ENCODE measurements around the gene AGBL4.
"Not testable (repeated sequence)": the region's sequence is repeated elsewhere in the genome, so short reads cannot be mapped to it uniquely, and the experiment has no call there.

AGBL4 gene

DNA sequence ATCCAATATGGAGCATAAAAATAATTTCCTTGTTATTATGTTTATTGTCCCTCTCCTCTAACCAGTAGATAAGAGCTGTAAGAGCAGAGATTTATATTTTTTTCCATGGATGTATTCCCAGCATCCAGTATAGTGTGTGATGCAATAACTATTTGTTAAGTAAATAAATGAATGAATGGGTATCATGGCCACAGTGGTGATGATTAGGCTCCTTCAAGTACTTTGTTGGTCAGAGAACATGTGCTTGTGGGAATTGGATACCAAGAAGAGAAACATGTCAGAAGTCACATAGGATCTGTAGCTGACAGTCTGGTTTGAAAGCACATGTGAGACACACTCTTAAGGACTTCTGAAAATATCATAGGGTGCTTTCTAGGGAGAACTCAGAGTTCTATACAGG, 588.5 kb downstream of the AGBL4 start:
- no peak for DNase-seq (ENCODE audit: low read depth, low spot score)

DNA sequence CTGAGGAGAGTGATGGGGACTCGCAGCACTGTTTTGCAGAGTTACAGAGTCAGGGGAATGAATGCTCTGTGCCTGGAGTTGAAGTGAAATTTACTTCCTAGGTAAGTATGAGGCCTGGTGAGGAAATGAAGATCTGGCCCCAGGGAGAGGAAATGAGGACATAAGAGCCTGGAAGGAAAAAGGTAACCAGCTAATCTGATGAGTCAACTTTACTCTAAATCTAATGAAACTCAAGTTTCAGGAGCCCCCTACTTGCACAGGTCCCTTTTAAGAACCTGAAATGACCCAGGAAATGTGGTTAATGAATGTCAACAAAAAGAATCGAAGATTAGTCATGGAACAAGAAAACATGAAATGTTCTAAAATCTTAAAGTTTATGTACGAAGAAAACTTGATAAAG, 599.0 kb downstream of the AGBL4 start:
- no peak for DNase-seq (ENCODE audit: low read depth, low spot score)

DNA sequence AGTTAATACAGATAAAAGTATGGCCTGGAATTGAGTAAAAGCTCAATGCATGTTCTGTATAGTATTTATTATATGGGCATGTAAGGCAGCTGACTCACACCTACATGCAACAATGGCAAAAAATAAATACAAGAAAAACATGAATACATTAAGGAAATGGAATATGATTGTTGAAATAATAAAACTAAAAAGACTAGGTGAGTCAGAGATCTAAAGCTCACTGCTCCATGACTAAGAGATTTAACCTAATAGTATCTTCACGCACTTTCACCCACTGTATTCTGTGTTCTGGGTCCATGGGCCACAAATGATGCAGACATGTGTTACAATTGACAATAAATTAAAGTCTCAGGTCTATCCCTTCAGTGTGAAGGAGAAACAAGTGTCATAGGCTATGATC, 607.0 kb downstream of the AGBL4 start:
- DNase-seq (ENCODE audit: low read depth, low spot score), result no peak

DNA sequence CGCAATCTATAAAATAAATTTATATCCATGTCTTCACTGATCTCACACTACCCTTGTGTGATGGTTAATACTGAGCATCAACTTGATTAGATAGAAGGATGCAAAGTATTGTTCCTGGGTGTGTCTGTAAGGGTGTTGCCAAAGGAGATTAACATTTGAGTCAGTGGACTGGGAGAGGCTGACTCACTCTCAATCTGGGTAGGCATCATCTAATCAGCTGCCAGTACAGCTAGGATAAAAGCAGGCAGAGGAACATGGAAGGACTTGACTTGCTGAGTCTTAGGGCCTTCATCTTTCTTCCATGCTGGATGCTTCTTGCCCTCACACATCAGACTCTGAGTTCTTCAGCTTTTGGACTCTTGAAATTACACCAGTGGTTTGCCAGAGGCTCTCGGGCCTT, 615.4 kb downstream of the AGBL4 start:
- DNase-seq (ENCODE audit: low read depth, low spot score), result no peak

DNA sequence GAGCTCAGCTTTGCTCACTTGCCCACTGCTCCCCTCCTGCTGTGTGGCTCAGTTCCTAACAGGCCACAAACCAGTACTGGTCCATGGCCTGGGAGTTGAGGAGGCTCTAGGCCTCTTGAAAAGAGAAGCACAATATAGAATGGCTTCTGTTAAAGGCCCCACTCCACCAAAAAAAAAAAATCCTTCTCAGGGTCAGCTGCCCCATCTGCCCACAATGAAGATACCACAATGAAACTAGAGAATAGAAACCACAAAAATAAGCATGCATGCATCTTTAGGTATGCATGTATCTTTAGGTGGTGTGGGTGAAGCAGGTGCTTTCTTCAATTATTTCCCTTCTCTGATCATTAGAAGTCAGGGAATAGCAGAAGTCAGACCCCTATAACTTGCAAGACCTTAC, 626.7 kb downstream of the AGBL4 start:
- DNase-seq (ENCODE audit: low read depth, low spot score), result no peak

DNA sequence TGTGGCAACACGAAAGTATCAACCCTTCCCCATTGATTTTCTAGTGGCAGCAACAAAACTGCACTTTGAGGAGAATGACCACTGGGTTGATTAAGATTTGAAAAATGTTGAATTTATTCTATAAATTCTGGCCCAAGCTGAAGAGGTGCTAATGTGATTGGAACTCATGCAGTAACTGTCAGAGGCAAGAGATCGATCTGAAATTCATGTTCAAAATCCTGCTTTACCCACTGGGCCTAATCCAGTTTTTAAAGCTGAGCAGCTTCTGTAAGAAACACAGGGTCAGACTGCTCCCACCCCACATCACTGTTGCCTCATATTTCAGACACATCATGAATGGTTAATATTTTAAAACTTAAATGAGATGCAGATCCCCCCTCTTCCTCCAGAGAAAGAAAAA, 629.6 kb downstream of the AGBL4 start:
- no peak for DNase-seq (ENCODE audit: low read depth, low spot score)

DNA sequence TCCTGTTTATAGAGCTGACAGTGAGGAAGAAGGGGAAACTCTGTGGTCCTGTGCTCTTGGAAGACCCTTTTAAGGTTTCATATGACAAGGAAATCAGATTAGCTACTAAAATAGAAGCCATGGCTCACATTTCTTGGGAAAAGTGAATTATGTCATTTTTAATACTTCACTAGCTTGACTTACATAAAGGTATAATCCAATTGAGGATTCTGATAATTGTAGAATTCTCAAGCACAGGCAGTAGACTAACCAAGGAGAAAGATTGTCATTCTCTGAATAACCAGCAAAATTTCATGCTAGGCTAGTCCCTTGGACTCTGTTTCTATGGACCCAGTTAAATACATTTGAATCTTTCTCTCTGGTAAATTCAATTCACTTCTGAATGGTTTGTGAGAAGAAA, 634.1 kb downstream of the AGBL4 start:
- no peak for DNase-seq (ENCODE audit: low read depth, low spot score)

DNA sequence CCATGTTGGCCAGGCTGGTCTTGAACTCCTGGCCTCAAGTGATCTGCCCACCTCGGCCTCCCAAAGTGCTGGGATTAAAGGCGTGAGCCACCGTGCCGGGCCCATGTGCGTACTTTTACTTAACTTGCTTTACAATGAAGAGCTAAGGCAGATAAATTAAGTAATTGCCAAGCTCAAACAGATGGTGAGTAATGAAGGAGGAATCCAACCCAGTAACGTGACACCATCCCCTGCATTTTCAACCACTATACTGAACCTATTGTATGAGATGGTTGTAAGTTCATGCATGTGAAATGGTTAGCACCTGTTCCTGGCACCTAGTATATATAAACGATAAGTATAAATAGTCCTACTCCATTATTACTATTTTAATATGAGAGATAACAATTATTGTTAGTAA, 659.1 kb downstream of the AGBL4 start:
- no peak for DNase-seq (ENCODE audit: low read depth, low spot score)

DNA sequence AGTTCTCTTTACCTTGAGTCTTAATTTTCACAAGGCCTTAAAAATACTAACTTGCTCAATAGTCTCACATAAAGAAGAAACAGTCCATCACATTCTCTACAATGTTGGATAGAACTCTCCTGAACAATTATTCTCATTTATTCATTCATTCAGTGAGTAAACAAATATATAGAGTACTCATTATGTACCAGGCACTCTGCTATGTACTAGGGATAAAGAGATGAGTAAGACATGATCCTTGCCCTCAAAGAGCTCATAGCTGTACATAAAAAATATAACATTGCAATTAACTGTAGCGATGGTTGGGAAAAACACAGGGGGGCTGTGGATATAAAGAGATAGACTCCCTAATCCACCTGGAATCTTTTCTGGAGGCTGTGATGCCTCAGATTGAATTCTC, 660.1 kb downstream of the AGBL4 start:
- DNase-seq (ENCODE audit: low read depth, low spot score), result no peak

DNA sequence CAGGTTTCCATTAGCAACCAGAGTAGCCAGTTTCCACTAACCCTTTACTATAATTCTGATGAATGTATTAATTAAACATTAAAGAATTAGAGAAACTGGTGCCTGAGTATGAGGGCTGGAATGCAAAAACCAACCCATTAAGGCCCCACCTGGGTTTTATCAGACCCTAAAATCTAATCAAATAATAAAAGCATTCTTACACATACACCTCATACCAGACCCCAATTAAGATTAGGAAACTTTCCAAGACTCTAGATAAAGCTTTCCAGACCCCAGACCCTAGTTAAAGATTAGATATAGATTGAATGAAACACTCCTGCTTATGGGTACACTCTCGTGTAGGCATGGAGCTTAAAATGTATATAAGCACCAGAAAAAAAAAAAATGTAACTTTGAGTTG, 665.7 kb downstream of the AGBL4 start:
- DNase-seq (ENCODE audit: low read depth, low spot score), result no peak

DNA sequence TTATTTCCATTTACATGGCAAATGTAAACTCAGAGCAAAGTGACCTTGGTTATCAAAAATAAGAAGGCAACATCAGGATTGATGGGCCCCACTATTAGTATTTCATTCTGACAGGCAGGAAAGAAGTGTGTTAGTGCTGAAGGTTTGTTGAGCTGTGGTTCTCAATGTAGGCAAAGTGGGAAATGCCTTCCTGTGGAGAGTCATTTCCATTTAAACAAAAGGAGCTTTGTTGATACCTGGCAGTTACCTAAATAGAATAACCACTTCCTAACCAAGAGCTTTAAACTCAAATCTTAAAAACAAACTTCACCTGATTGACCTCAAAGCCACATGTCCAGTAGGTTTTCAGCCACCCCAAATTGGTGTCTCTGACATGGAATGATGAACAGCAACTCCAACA, 667.2 kb downstream of the AGBL4 start:
- no peak for DNase-seq (ENCODE audit: low read depth, low spot score)

DNA sequence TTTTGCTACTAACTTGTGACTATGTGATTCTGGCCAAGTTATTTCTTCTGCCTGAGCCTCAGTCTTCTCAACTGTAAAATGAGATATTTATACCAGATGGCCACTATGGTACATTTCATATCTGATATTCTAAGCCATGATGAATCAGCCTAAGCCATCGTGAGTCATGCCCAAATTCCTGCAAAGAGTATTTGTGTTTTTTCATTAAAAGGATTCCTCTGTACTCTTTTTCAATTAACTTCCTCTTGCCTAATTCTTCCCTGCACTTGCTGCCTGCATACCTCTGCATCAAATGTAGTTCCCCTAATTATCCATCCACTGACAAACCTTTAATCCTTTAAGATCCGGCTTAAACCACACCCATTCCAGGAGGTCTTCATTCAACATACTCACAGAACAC, 672.0 kb downstream of the AGBL4 start:
- no peak for DNase-seq (ENCODE audit: low read depth, low spot score)

DNA sequence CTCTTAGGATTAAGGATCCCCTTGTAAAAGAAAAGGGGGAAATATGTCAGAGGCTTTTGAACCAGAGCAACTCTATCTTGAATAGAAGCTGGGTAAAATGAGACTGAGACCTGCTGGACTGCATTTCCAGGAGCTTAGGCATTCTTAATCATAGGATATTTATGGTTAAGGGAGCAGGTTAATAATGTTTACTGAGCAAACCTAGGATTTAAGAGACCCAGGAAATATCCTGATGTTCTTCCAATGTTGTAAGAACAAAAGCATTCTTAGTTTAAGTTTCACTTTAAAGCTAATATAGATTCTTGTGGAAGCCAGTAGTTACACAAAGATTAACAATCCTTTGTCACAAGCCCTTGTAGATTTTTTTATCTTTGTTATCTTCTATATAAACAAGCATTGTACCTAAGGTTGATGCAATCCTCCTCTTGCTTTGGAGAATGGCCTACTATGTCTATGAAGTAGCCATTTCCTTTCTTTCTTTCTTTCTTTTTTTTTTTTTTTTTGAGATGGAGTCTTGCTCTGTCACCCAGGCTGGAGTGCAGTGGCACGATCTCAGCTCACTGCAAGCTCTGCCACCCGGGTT, 676.9 kb downstream of the AGBL4 start:
- no peak for DNase-seq (ENCODE audit: low read depth, low spot score)

DNA sequence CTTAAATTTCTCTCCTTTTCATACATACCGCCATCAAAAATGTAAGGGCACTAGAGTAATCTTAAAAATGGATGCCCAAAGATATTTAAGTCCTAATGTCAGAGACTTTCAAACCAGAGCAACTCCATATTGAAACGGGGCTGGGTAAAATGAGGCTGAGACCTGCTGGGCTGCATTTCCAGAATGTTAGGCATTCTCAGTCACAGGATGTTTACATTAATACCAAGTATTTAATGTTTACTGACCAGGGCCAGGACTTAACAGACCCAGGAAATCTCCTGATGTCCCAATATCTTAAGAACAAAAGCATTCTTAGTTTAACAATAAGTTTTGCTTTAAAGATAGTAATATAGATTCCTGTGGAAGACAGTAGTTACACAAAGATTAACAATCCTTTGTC, 683.2 kb downstream of the AGBL4 start:
- DNase-seq (ENCODE audit: low read depth, low spot score), result no peak

DNA sequence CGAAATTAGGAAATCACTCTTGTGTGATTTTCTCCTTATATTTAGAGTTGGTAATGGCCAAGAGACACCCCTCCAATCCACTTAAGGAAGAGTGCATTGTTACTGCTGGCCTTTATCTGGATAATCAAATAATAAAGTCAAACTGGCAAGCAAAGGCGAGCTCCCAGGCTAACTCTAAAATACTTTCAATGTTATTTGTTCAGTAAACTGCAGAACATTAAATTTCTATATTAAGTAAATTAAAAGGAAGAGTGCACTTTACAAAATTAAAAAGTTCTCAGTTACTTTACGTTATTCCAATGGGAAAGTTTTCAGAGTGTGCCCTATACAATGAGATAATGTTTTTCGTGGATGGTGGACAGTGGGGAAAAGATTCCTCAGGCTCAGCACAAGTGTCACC, 684.7 kb downstream of the AGBL4 start:
- no peak for DNase-seq (ENCODE audit: low read depth, low spot score)

DNA sequence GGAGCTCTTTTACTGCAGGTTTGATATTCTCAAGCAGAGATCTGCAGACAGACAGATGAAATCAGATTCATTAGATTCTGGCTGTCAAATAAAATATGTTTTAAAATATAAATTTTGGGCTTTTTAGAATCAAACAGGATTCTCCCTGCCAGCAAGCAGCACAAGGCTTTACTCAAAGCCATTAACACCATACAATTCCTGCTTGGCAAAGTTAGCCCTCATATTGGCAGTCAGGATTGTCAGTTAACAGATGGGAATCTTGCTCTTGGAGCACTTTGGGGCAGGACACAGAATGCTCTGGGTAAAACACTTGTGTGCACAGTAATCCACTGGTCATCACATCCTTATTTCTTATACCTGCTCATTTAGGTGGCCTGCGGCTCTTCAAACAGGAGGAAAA, 686.5 kb downstream of the AGBL4 start:
- DNase-seq (ENCODE audit: low read depth, low spot score), result no peak

DNA sequence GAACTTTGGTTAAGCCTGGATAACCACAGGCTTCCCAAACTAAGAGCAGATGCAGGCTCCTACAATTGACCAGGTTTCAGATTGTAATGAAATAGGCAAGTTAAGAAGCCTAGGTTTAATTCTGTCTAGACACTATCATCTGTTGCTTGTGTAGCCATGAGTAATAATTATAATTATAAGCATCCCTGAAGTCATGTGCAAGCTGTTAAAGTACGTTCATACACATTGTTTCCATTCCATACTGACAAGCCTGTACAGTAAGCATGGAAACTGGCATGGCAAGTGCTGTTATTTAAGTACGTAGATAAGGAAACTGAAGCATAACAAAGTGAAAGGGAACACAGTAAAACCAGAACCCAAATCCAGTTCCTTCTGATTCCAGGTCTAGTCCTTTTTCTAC, 689.8 kb downstream of the AGBL4 start:
- DNase-seq (ENCODE audit: low read depth, low spot score), result no peak

DNA sequence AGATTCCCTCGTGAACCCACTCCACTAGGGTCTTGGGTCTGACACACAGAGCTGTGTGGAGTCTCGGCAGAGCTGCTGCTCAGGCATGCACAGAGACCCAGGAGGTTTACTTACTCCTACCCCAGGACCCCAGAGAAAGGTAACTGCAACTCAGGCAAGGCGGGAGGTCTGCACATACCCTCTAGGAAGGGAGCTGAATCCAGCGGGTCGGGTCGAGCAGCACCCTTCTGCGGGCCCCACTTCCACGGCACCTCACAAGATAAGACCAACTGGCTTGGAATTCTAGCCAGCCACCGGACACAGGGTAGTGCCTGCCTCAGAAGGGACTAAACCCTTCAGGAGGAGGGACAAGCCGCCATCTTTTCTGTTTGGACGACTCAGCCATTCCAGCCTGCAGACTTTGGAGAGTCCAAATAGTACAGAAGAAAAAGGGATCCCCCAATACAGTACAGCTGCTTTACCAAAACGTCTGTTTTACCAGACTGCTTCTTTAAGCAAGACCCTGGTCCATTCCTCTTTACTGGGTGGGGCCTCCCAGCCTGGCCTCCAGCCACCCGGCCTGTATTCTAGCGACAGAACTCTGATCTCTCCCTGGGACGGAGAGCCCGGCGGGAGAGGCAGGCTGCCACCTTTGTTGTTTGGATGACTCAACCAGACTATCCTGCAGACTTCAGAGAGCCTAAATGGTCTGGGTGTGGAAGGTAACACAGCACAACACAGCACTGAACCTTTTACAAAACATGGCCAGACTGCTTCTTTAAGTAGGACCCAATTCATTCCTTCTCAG, 692.5 kb downstream of the AGBL4 start:
- no peak for DNase-seq (ENCODE audit: low read depth, low spot score)

DNA sequence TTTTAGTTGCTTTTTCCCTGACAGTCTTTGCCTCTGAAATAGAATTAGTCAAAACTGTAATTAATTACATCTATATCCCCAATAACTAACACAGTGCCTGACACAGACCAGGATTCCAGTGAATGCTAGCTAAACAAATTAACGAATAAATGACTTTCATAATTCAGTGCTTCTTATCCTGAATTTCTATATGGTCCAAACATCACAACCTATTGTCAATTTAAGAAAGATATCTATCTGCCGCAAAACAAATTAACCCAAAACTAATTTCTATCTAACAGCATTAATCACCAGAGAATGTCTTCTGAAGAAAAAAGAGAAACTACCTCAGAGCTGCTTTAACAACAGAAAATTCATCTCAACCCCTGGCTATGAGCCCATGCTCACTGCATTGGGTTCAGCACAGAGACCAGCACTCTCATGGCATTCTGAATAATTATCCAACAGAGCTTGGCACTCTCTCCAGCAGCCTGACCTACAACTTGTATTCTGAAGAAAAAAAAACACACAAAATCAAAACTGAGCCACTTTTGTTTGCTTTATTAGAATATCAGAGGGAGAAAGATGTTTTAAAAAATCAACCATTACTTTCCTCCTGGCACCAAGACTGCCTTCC, 699.7 kb downstream of the AGBL4 start:
- DNase-seq (ENCODE audit: low read depth, low spot score), result no peak

DNA sequence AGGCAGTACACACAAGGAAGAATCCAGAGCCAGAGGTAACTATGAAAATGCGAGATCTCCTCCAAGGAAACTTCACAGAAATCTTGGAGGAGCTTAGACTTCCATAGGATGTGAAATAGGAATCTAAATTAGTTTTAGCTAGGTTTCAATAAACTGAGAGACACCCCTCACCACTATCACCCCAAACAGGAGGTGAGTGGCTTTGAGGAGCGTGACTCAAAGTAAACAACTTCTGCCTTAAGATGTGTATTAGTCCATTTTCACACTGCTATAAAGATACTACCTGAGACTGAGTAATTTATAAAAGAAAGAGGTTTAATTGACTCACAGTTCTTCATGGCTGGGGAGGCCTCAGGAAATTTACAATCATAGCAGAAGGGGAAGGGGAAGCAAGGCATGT, 703.3 kb downstream of the AGBL4 start:
- DNase-seq (ENCODE audit: low read depth, low spot score), result not testable (repeated sequence)

DNA sequence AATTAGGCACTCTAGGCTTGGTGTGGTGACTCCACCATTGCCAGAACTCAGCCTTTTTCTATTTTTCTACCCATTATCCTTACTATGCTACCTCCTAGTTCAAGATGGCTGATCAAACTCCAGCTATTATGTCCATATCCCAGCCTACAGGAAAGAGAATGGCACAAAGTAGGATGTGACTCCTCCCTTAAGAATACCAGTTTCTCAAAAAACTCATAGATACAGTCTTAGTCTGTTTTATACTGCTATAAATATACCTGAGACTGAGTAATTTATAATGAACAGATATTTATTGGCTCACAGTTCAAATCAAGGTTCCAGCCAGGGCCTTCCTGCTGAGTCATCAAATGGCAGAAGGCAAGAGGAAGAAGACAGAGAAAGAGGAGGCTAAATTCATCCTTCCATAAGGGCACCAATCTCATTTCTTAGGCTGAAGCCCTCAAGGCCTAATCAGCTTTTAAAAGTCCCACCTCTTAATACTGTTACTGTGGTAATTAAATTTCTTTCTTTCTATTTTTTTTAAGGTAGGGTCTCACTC, 704.3 kb downstream of the AGBL4 start:
- no peak for DNase-seq (ENCODE audit: low read depth, low spot score)

DNA sequence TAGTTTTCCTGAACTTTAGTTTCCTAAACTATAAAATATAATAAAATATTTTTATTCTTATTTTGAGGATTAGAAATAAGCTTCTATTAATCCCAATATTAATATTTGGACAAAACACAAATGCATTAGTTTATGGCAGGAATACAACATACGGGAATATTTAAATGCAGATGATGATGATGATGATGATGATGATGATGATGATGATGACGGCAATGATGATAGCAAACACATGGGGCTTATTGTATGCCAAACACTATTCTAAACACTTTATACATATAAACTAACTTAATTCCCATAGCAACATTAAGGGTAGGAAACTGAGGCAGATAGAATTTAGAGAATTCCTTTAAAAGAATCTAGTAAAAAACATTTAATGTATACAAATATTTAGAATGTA, 705.5 kb downstream of the AGBL4 start:
- DNase-seq (ENCODE audit: low read depth, low spot score), result no peak

DNA sequence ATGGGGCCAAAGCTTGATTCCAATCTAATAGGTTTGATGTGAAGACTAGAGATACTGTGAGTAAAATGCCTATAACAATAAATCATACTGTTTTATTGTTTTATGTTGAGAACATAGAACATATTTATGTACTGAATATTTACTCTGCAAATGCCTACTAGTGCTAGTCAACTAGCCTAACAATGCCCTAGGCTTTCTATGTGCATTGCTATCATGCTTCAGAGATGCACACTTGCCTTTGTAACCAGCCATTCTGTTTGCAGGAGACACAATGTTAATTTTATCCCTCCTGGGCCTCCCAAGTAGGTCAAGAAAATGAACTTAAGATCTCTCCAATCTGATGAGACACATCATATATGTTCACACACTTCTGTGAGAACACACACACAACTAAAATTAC, 716.3 kb downstream of the AGBL4 start:
- DNase-seq (ENCODE audit: low read depth, low spot score), result no peak

Data from activated CD4-positive, CD25-positive, alpha-beta regulatory T cell treated with anti-CD3 and anti-CD28 coated beads, Interleukin-2, amount 50 U/mL, for 16 hours (primary cell).